ENCODE measurements around the gene FN1.

GRCh38 chr2:215415820-215416577, 19.9 kb downstream of the FN1 start:
- TF ChIP-seq CTCF (IDR thresholded peaks at IDR 0.05): no peak
- no peak for TF ChIP-seq POLR2A (IDR thresholded peaks at IDR 0.05)
- no peak for TF ChIP-seq POLR2AphosphoS5 (IDR thresholded peaks at IDR 0.05)
- no peak for TF ChIP-seq EP300 (IDR thresholded peaks at IDR 0.05)

Data from stomach (tissue), 4 donors.